GM12874 (cell line): ENCODE data around the gene GPR153.
A peak's percentile ranks its signal among the peaks of the same experiment; 100 is the strongest.

ENCODE experiments used
- TF ChIP-seq, protein P1 (sequence below): IDR thresholded peaks from 2 replicates; pipeline ENCODE4 v1.5.1; 2011; ENCODE audit warnings: low read depth, mild to moderate bottlenecking, control low read depth, low read length, moderate library complexity; ENCODE audit not compliant: insufficient read depth

Gene GPR153

DNA sequence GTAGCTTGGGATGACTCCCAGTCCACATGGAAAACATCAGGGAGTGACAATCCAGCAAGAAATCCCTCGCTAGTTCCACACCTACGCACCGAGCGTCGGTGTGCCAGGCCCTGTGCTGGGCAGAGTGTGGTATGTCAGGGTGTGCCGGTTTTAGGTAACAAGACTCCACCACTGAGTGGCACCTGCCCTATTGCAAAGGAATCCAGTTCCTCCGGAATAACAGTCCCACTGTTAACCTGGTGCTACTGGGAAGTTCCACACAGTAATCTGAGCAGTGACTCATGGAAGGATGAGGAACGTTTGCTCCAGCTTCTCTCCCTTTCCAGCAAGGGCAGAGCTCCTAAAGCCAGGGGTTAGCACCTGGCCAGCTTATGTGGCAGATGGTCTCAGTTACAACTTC, 40.7 kb downstream of the GPR153 start:
- TF ChIP-seq, protein P1, sequence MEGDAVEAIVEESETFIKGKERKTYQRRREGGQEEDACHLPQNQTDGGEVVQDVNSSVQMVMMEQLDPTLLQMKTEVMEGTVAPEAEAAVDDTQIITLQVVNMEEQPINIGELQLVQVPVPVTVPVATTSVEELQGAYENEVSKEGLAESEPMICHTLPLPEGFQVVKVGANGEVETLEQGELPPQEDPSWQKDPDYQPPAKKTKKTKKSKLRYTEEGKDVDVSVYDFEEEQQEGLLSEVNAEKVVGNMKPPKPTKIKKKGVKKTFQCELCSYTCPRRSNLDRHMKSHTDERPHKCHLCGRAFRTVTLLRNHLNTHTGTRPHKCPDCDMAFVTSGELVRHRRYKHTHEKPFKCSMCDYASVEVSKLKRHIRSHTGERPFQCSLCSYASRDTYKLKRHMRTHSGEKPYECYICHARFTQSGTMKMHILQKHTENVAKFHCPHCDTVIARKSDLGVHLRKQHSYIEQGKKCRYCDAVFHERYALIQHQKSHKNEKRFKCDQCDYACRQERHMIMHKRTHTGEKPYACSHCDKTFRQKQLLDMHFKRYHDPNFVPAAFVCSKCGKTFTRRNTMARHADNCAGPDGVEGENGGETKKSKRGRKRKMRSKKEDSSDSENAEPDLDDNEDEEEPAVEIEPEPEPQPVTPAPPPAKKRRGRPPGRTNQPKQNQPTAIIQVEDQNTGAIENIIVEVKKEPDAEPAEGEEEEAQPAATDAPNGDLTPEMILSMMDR = no peak

DNA sequence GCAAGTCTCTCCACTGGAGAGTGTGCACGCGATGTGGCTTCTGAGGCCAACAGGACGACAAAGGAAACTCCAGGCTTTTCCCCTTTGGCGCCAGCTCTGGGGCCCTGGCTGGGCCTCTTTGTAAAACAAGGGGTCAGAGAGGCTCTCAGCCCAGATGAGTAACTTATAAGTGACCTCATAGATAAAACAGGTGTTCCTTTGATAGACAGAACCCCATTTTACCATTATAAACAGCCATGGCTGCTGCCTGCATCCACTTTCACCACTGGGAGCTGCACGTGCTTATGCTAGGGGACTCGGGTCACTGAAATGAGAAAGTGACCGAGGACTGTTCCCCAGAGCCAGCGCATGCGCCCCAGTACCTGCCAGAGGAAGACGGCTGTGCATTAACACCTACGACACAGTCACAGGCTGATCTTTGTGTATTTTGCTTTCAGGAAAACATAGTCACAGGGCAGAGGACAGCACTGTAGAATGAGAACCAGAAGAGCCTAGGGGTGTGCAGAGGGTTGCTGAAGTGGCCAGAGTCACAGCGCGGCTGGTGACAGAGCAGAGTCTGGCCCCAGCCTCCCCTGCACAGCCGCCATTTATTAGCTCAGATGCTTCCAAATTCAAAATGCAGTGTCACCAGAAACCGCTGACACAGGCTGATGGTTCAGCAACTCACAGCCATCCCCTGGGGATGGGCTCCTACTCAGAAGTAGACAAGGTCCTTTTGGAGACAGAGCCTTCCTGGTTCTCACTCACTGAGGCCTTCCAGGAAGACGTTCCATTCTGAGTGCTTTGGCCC, 42.3 kb downstream of the GPR153 start:
- TF ChIP-seq, protein P1 = no peak

DNA sequence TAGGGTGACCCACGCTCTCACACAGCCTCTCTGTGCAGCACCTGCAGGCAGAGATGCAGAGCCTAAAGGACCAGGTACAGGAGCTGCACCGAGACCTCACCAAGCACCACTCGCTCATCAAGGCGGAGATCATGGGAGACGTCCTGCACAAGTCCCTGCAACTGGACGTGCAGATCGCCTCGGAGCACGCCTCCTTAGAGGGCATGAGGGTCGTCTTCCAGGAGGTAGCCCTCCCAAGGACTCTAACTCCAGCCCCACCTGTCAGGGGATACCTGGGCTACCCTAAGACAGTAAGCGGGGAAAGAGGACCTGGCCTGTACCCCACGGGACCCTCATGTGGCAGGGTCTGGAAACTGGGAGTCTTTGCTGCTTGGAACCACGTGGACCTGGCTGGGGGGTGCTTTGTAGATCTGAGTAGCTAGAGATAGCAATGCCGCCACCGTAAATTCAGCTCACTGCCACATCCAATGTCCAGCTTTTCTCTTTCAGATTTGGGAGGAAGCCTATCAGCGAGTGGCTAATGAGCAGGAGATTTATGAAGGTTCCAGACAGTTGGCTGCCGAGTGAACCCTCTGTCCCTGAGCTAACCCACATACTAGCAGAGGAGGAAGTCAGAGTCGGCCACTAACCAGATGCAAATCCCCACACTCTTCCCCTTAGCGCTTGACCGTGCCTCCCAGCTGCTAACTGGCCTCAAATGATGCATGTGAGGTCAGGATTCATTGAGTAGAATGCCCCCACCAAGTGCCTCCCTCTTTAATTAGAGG, 48.5 kb downstream of the GPR153 start:
- TF ChIP-seq, protein P1 = no peak

DNA sequence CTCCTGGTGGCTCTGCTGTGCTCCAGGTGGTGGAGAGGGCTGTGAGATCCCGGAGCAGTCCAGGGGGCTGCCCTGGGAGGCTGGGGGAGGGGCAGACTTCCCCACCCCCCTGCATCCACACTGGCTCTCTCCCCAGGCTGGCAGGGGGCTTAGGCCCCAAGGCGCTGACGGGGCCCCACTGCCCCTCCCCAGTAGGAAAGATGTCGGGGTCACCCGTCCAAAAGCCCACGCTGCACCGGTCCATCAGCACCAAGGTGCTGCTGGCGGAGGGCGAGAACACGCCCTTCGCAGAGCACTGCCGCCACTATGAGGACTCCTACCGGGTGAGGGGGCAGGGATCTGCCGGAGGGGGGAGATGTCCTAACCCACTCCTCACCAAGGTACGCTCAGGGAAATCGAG, 49.2 kb downstream of the GPR153 start:
- TF ChIP-seq, protein P1 = no peak

DNA sequence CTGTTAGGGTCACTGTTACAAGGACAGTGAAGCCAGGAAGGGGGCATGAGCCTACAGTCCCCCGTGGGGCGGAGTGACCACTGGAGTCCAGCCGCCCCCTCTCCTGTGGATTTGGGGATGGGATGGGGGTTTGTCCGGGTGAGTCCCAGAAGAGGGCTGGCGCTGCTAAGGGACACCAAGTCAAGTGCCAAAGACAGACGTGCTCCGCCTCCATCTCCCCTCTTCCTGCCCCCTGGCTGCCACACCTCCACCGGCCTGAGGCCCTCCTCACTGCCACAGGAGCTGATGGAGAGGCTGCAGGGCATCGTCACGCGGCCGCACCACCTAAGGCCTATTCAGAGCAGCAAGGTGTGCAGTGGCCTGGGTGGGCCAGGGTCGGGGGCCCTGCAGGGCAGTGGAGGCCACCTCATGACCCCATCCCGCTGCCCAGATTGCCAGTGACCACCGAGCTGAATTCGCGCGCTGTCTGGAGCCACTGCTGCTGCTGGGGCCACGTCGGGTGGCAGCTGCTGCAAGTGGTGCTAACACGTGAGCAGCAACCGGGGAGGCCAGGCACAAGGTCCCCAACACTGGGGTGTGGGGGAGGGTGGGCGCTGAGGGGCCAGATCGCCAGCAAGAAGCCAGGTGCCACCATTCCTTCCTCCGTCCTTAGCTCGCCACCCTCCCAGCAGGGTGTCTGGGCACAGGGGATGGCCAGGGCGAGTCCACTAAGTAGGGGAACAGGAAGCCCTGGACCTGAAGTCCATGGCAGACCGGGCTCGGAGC, 50.1 kb downstream of the GPR153 start:
- TF ChIP-seq, protein P1 = no peak

DNA sequence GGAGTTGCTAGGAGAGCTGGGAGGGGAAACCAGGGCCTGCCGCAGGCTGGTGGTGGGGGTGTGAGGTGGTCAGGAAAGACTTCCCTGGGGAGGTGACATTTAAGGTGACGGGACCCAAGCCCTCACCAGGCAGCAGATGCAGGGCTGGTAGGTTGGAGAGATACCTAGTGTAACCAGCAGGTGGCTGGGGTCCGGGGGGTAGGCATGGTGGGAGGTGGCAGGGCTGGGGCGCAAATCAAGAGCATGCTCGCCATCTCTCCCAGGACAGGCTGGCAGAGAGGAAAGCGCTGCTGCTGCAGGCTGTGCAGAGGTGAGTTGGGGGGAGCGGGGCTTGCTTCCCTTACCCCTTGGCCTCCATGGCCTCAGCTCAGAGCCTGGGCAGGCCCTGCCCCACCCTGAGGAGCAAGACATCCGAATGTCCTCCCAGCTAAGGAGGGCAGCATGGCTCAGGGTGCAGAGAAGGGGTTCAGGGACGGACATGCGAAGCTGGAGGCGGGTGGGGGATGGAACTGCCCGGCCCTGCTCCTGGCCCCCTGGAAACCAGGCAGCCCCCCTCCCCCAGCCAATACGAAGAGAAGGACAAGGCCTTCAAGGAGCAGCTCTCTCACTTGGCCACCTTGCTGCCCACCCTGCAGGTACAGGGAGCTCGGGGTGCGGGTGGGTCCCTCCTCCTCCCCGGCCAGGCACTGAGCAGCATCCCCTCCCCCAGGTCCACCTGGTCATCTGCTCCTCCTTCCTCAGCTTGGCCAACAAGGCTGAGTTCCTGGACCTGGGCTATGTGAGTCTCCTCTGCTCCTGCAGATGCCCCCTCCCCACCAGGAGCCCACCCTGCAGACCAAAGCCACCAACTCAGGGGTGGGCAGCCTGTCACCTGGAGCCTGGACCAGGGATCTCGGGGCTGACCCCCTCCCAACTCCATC, 51.0 kb downstream of the GPR153 start:
- TF ChIP-seq, protein P1 = peak; percentile 64
